K562 (cell line): ENCODE results near the gene NAA10. TPM values are rescaled to one million over a fixed set of nuclear protein-coding genes. Genes with fewer than 3 reads are reported as not detected.

Experiments used
- ARID2 ChIP-seq: fragments of 450-650 bp; IDR thresholded peaks from 2 replicates; pipeline ENCODE4 v1.6.1; 2017; ENCODE audit warnings: antibody characterized with exemption, mild to moderate bottlenecking
- ATF3 ChIP-seq, 2 experiments: fragments of 450-650 bp in 1 of 2; sonication (generic) in 1 of 2; formaldehyde crosslinking in 1 of 2; IDR thresholded peaks in 1 of 2; conservative IDR thresholded peaks in 1 of 2; 2 replicates each; pipeline versions ENCODE4 v1.6.1 to v1.8.1; 2016 to 2023; ENCODE audit warnings: mild to moderate bottlenecking in 2 of 2, moderate library complexity in 2 of 2, inconsistent platforms in 1 of 2, missing genetic modification reagents in 1 of 2
- FOXK1 ChIP-seq: sonication (generic); formaldehyde crosslinking; IDR thresholded peaks from 2 replicates; pipeline ENCODE4 v1.8.0; 2022; ENCODE audit warnings: missing genetic modification reagents, mild to moderate bottlenecking, borderline replicate concordance
- LCOR ChIP-seq: sonication (generic); formaldehyde crosslinking; IDR thresholded peaks from 2 replicates; pipeline ENCODE4 v1.8.0; 2022; ENCODE audit warnings: mild to moderate bottlenecking, missing genetic modification reagents
- MCM5 ChIP-seq: fragments of 450-650 bp; IDR thresholded peaks from 2 replicates; pipeline ENCODE4 v1.6.1; 2016; ENCODE audit warnings: low read depth
- NR2C2 ChIP-seq, 2 experiments: fragments of 200-800 bp in 1 of 2; sonication (Bioruptor generic) in 1 of 2; sonication (generic) in 1 of 2; formaldehyde crosslinking in 1 of 2; IDR thresholded peaks; 2 replicates each; pipeline versions ENCODE4 v1.6.1 to v1.8.0; 2016 to 2022; ENCODE audit warnings: mild to moderate bottlenecking in 1 of 2, missing compliant biosample characterization in 1 of 2, missing genetic modification characterization in 1 of 2, missing genetic modification reagents in 1 of 2
- NRF1 ChIP-seq, 2 experiments: fragments of 450-650 bp; IDR thresholded peaks in 1 of 2; conservative IDR thresholded peaks in 1 of 2; 2 replicates each; pipeline ENCODE4 v1.6.1; 2014; ENCODE audit warnings: mild to moderate bottlenecking in 2 of 2
- ZBTB17 ChIP-seq: fragments of 450-650 bp; formaldehyde crosslinking; IDR thresholded peaks from 2 replicates; pipeline ENCODE4 v1.4.0; 2020; ENCODE audit warnings: mild to moderate bottlenecking
- ZNF318 ChIP-seq, 2 experiments: fragments of 450-650 bp; IDR thresholded peaks; 2 replicates each; pipeline ENCODE4 v1.6.1; 2016; ENCODE audit warnings: mild to moderate bottlenecking in 2 of 2, borderline replicate concordance in 1 of 2, low read depth in 1 of 2, moderate library complexity in 1 of 2
- ZNF584 ChIP-seq: fragments of 200-800 bp; sonication (Bioruptor generic); IDR thresholded peaks from 2 replicates; pipeline ENCODE4 v1.6.1; 2016; ENCODE audit warnings: low read depth, mild to moderate bottlenecking, missing genetic modification characterization, missing compliant biosample characterization
- polyA plus RNA-seq, 8 experiments: library from polyadenylated mRNA; depleted of rRNA in 4 of 8; stranded (reverse) in 5 of 8; unstranded in 3 of 8; fragments of >200 nt; fragmentation: Nextera tagmentation in 2 of 8; fragmentation: Illumina TruSeq in 1 of 8; extraction: Ambion mirVana in 2 of 8; extraction: Trizol in 1 of 8; gene quantifications; 2 replicates each; pipeline versions ENCODE4 v1.2.1 to v1.2.3, GENCODE V29; 2011 to 2014; ENCODE audit warnings: inconsistent platforms in 1 of 8, missing spikeins in 1 of 8
- total RNA-seq, 7 experiments: library from RNA; depleted of rRNA in 6 of 7; stranded (reverse); fragments of >200 nt in 6 of 7; fragmentation: Illumina TruSeq in 2 of 7; extraction: Trizol in 2 of 7; gene quantifications; 2 replicates each; pipeline versions ENCODE4 v1.2.1 to v1.2.3, GENCODE V29; 2011 to 2021; ENCODE audit warnings: low replicate concordance in 1 of 7
- TF ChIP-seq, protein P1 (sequence below): sonication (generic); formaldehyde crosslinking; IDR thresholded peaks from 2 replicates; pipeline ENCODE4 v1.8.0; 2023; ENCODE audit warnings: mild to moderate bottlenecking, missing genetic modification reagents
- TF ChIP-seq, protein P2 (sequence below): sonication (generic); formaldehyde crosslinking; IDR thresholded peaks from 2 replicates; pipeline ENCODE4 v1.9.0; 2022; ENCODE audit warnings: mild to moderate bottlenecking, missing genetic modification reagents

Gene NAA10
- total and polyA plus RNA-seq, 9 of the 15 experiments (the other 6 are each of a cell fraction or from before 2014, with no cell fraction given) = 11.1 to 250 (median 134) TPM

DNA sequence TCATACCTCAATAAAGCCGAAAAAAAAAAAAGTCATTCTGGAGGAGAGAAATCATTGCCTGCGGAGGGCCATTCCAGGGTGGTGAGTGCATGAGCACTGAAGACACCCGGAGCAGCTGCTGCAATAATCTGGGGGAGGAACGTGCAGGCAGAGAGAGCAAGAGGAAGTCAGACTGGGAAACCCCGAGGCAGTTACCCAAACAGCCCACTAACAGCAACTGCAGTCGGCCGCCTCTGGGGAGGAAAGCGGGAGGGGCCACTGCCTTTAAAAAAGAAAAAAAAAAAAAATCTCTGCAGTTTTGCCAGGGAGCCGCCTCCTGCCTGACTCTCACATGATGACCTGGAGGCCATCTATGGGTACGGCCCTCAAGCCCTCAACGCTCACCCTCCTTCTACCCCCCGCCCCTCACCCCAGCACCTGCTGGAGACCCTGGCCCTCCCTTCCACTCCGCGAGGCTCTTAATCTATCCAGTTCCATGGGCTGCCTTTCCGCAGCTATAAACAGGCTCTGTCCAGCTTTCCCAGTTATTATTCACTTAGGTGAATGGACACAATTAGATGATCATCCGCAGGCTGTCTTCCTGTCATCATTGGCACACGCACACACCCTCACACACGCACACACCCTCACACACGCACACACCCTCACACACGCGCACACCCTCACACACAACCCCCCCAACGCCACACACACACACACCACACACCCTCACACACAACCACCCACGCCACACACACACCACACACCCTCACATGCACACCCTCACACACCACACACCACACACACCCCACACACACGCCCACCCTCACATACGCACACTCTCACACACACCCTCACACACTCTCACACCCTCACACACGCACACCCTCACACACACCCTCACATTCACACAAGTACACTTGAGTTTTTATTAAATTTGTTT, 33.7 kb downstream of the NAA10 start (continued):
- TF ChIP-seq ZNF318 (IDR thresholded peaks at IDR 0.05; ENCODE audit: borderline replicate concordance in 1 of 2, low read depth in 1 of 2) (peak in 1 of 2 experiments; percentile 36; a peak in 1 of 4 replicates), ARID2 (no peak), FOXK1 (CRISPR knock-in tag) (no peak), ZNF584 (no peak), ZBTB17 (CRISPR knock-in tag) (no peak), ATF3 (IDR thresholded peaks at IDR 0.05) (peak; percentile 43; the same call in 1 of the 2 replicates), ATF3 (CRISPR knock-in tag; conservative IDR thresholded peaks at IDR 0.05) (no peak), NR2C2 (CRISPR knock-in tag; IDR thresholded peaks at IDR 0.05) (no peak), NR2C2 (tag; IDR thresholded peaks at IDR 0.05) (no peak), NRF1 (conservative IDR thresholded peaks at IDR 0.05 in 1 of 2, IDR thresholded peaks at IDR 0.05 in 1 of 2) (peak; percentile 39 to 42; a peak in 2 of 4 replicates), MCM5 (no peak), LCOR (CRISPR knock-in tag) (0 out of 2 replicates have a peak, but pooled peaks have one; percentile 36)
- TF ChIP-seq, protein P1, sequence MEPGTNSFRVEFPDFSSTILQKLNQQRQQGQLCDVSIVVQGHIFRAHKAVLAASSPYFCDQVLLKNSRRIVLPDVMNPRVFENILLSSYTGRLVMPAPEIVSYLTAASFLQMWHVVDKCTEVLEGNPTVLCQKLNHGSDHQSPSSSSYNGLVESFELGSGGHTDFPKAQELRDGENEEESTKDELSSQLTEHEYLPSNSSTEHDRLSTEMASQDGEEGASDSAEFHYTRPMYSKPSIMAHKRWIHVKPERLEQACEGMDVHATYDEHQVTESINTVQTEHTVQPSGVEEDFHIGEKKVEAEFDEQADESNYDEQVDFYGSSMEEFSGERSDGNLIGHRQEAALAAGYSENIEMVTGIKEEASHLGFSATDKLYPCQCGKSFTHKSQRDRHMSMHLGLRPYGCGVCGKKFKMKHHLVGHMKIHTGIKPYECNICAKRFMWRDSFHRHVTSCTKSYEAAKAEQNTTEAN (CRISPR knock-in tag) = no peak; the same call in 1 of the 2 replicates
- TF ChIP-seq, protein P2, sequence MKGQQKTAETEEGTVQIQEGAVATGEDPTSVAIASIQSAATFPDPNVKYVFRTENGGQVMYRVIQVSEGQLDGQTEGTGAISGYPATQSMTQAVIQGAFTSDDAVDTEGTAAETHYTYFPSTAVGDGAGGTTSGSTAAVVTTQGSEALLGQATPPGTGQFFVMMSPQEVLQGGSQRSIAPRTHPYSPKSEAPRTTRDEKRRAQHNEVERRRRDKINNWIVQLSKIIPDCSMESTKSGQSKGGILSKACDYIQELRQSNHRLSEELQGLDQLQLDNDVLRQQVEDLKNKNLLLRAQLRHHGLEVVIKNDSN (CRISPR knock-in tag) = no peak
